GM12878 (cell line): ENCODE measurements around the gene CIDEA. TPM values are rescaled to one million over a fixed set of nuclear protein-coding genes. Genes with fewer than 3 reads are reported as not detected.

ENCODE experiments used
- ATAC-seq: fragments of 200-7000 bp; cut with Tn5 transposase; 3 replicates; pipeline ENCODE4 v1.9.1; 2020; ENCODE audit warnings: mild to moderate bottlenecking, moderate library complexity
- BruUV-seq: library from RNA; stranded (reverse); fragments of 400-500 nt; replicated peaks from 2 replicates; lab custom pipeline; 2021; lab: Mats Ljungman, UMichigan
- CTCF ChIA-PET: fragments of 300-600 bp; sonication (Branson Sonifier 250); formaldehyde crosslinking; extraction: SDS; loops from one replicate; lab custom pipeline; 2021; ENCODE audit warnings: inconsistent platforms; lab: Yijun Ruan, JAX
- POLR2A ChIA-PET: fragments of 350-600 bp; formaldehyde crosslinking; extraction: SDS; loops from one replicate; lab custom pipeline; 2021; ENCODE audit warnings: inconsistent platforms; lab: Charles Lee
- RAD21 ChIA-PET: fragments of 300-600 bp; sonication (Branson Sonifier 250); formaldehyde crosslinking; loops from one replicate; lab custom pipeline; 2023; ENCODE audit warnings: antibody characterized with exemption; ENCODE audit not compliant: unreplicated experiment; lab: Charles Lee
- SMC1A ChIA-PET: fragments of 300-600 bp; sonication (Branson Sonifier 250); formaldehyde crosslinking; loops from one replicate; lab custom pipeline; 2023; ENCODE audit not compliant: unreplicated experiment, uncharacterized antibody; lab: Charles Lee
- DNase-seq: peaks from one replicate; pipeline ENCODE4 v3.0.0-alpha.2; 2011; ENCODE audit warnings: low read depth, low spot score
- FAIRE-seq: peaks from 3 replicates; lab custom pipeline; 2011; peaks lifted over from hg19 to GRCh38; lab: Jason Lieb, UNC
- H2AFZ ChIP-seq: 2 replicates; pipeline ENCODE4 v1.6.0; 2011; ENCODE audit warnings: low read depth, low read length, control low read depth; ENCODE audit not compliant: control insufficient read depth
- H3K27ac ChIP-seq: 2 replicates; pipeline ENCODE4 v1.5.1; 2011; ENCODE audit warnings: control low read depth; ENCODE audit not compliant: control insufficient read depth, insufficient read depth
- H3K27me3 ChIP-seq, 2 experiments: replicated peaks in 1 of 2; 2 replicates each; pipeline versions ENCODE4 v1.6.0 to v1.6.1; 2011; ENCODE audit warnings: low read length in 1 of 2; ENCODE audit not compliant: control insufficient read depth in 2 of 2, insufficient read depth in 2 of 2
- H3K36me3 ChIP-seq, 2 experiments: 2 replicates each; pipeline ENCODE4 v1.5.1; 2011; ENCODE audit warnings: low read length in 1 of 2; ENCODE audit not compliant: control insufficient read depth in 2 of 2, insufficient read depth in 2 of 2
- H3K4me1 ChIP-seq: 2 replicates; pipeline ENCODE4 v1.6.1; 2011; ENCODE audit warnings: mild to moderate bottlenecking, low read length, moderate library complexity, mixed read lengths; ENCODE audit not compliant: control insufficient read depth, insufficient read depth
- H3K4me2 ChIP-seq: 2 replicates; pipeline ENCODE4 v1.6.0; 2011; ENCODE audit warnings: control low read depth; ENCODE audit not compliant: control insufficient read depth, insufficient read depth
- H3K4me3 ChIP-seq: fragments of 200-600 bp; sonication (generic); 2 replicates; pipeline ENCODE4 v1.5.1; 2016
- H3K79me2 ChIP-seq: 2 replicates; pipeline ENCODE4 v1.6.0; 2011; ENCODE audit warnings: low read length; ENCODE audit not compliant: control insufficient read depth, insufficient read depth
- H3K9ac ChIP-seq: 2 replicates; pipeline ENCODE4 v1.8.0; 2011; ENCODE audit warnings: low read length, control low read depth, mixed read lengths; ENCODE audit not compliant: control insufficient read depth, insufficient read depth
- H3K9me3 ChIP-seq: replicated peaks from 3 replicates; pipeline ENCODE4 v1.5.1; 2011; ENCODE audit warnings: mild to moderate bottlenecking, low read length; ENCODE audit not compliant: control insufficient read depth, insufficient read depth
- H4K20me1 ChIP-seq: 2 replicates; pipeline ENCODE4 v1.6.0; 2011; ENCODE audit not compliant: control insufficient read depth, insufficient read depth
- DPF2 ChIP-seq: fragments of 450-650 bp; IDR thresholded peaks from 2 replicates; pipeline ENCODE4 v1.6.1; 2017; ENCODE audit warnings: mild to moderate bottlenecking
- FOXM1 ChIP-seq: IDR thresholded peaks from 2 replicates; pipeline ENCODE4 v1.6.1; 2012; ENCODE audit warnings: low read depth, mild to moderate bottlenecking, inconsistent platforms, low read length, moderate library complexity
- IKZF2 ChIP-seq, 2 experiments: fragments of 450-650 bp; IDR thresholded peaks; 2 replicates each; pipeline ENCODE4 v1.6.1; 2017; ENCODE audit warnings: mild to moderate bottlenecking in 2 of 2, moderate library complexity in 2 of 2
- POLR2A ChIP-seq: IDR thresholded peaks from 2 replicates; pipeline ENCODE4 v1.6.1; 2011; ENCODE audit warnings: low read depth, mild to moderate bottlenecking, low read length
- SUPT20H ChIP-seq: IDR thresholded peaks from 2 replicates; pipeline ENCODE4 v1.6.1; 2011; ENCODE audit warnings: low read depth, mild to moderate bottlenecking, low read length, moderate library complexity, borderline replicate concordance; ENCODE audit not compliant: control insufficient read depth
- TCF7 ChIP-seq: IDR thresholded peaks from 2 replicates; pipeline ENCODE4 v1.6.1; 2014; ENCODE audit warnings: antibody characterized with exemption, borderline replicate concordance
- ZNF384 ChIP-seq: IDR thresholded peaks from 2 replicates; pipeline ENCODE4 v1.6.1; 2012; ENCODE audit warnings: low read depth, mild to moderate bottlenecking, low read length, improper control_type of control experiment, borderline replicate concordance
- ZSCAN29 ChIP-seq: fragments of 450-650 bp; IDR thresholded peaks from 2 replicates; pipeline ENCODE4 v1.6.1; 2017; ENCODE audit warnings: mild to moderate bottlenecking, moderate library complexity
- WGBS: methylation state at CpG from one replicate; pipeline ENCODE4 v1.1.6; 2016; ENCODE audit warnings: low lambda C conversion rate; ENCODE audit not compliant: insufficient replicate concordance, insufficient coverage; ENCODE audit errors: missing lambda C conversion rate; 5-methylcytosine and 5-hydroxymethylcytosine counted together
- in situ Hi-C: fragments of 300-500 bp; cut with MboI; formaldehyde crosslinking; loops from 9 replicates; pipeline ENCODE4 v1.14.3; 2018; ENCODE audit warnings: mixed read lengths
- intact Hi-C: fragments of 100-400 bp; cut with micrococcal nuclease; formaldehyde crosslinking; loops from one replicate; pipeline ENCODE4 v1.14.2; 2022; ENCODE audit not compliant: unreplicated experiment
- polyA plus RNA-seq, 11 experiments: library from polyadenylated mRNA; depleted of rRNA in 4 of 11; unstranded in 6 of 11; stranded (reverse) in 5 of 11; fragments of >200 nt; fragmentation: Nextera tagmentation in 4 of 11; fragmentation: Illumina TruSeq in 1 of 11; extraction: Ambion mirVana in 4 of 11; extraction: Trizol in 1 of 11; gene quantifications; 1 replicate in 1 of 11; 2 replicates in 10 of 11; pipeline versions ENCODE4 v1.2.1 to v1.2.3, GENCODE V29; 2011 to 2016; ENCODE audit warnings: inconsistent platforms in 2 of 11, missing spikeins in 2 of 11, low read depth in 1 of 11
- total RNA-seq, 4 experiments: library from RNA; depleted of rRNA in 3 of 4; stranded (reverse); fragments of >200 nt in 3 of 4; fragmentation: Illumina TruSeq in 1 of 4; extraction: Trizol in 1 of 4; gene quantifications; 2 replicates each; pipeline versions ENCODE4 v1.2.1 to v1.2.3, GENCODE V29; 2013 to 2021

CIDEA gene
- total and polyA plus RNA-seq, 10 of the 15 experiments (the other 5 are each of a cell fraction or from before 2014, with no cell fraction given): not detected

GRCh38 chr18:12283666-12284065, 29.5 kb downstream of the CIDEA start:
- no peak for FAIRE-seq
- Histone ChIP-seq H3K4me1 (no peaks in the 10 kb centered on the region), H3K27ac (no peak overlapping the region), H3K36me3 (no peaks in the 10 kb centered on the region), H4K20me1 (no peaks in the 10 kb centered on the region; the same call in 1 of the 2 replicates), H3K9me3 (no peaks in the 10 kb centered on the region), H3K4me2 (no peak overlapping the region), H2AFZ (no peak overlapping the region), H3K4me3 (no peak overlapping the region), H3K9ac (no peak overlapping the region), H3K27me3 (peaks cover 7% of the 10 kb centered on the region in 2 experiments; a peak in 3 of 4 replicates), H3K79me2 (no peaks in the 10 kb centered on the region)
- no peak for DNase-seq
- POLR2A ChIA-PET: interaction anchor here (0.7 kb wide), 1 partner anchor 12 kb away, joined by 6 read pairs; no protein-coding TSS in a partner anchor
- in situ Hi-C loops (no loop called here), intact Hi-C loops (no loop called here)
- SMC1A ChIA-PET: no interaction called here
- no peak for ATAC-seq
- RAD21 ChIA-PET: no interaction called here
- CTCF ChIA-PET: interaction anchor here (1.1 to 4.5 kb wide), 3 partner anchors 11 to 110 kb away, joined by 3 to 19 read pairs (median 7); no protein-coding TSS in a partner anchor
- 43% methylated on average over 1 of the region's 1 CpG for WGBS
- no TSS peak for BruUV-seq
- TF ChIP-seq DPF2: no peak
- TF ChIP-seq TCF7: no peak

GRCh38 chr18:12287131-12287681, 33.0 kb downstream of the CIDEA start:
- Histone ChIP-seq H2AFZ (no peak overlapping the region), H3K4me2 (no peak overlapping the region)

More at GRCh38 chr18:12287131-12287681, 33.0 kb downstream of the CIDEA start:
- ATAC-seq (no peak), DNase-seq (no peak), FAIRE-seq (no peak)
- no peaks in the 10 kb centered on the region for H3K9me3 ChIP-seq
- no TSS peak for BruUV-seq
- H4K20me1 ChIP-seq: no peaks in the 10 kb centered on the region; the same call in 1 of the 2 replicates
- in situ Hi-C loops (no loop called here), intact Hi-C loops (no loop called here)
- ChIA-PET CTCF (no interaction called here), POLR2A (no interaction called here), RAD21 (interaction anchor here (0.5 to 0.7 kb wide), 2 partner anchors 52 to 90 kb away, joined by 4 read pairs; partner anchors contain the start of gene AFG3L2), SMC1A (no interaction called here)
- H3K4me3 ChIP-seq: no peak overlapping the region
- TF ChIP-seq FOXM1 (no peak), IKZF2 (IDR thresholded peaks at IDR 0.05) (no peak), ZNF384 (no peak), ZSCAN29 (no peak), SUPT20H (no peak), POLR2A (no peak)
- H3K9ac ChIP-seq: no peak overlapping the region
- no peak overlapping the region for H3K27ac ChIP-seq
- peaks cover 7% of the 10 kb centered on the region in 2 experiments; a peak in 3 of 4 replicates for H3K27me3 ChIP-seq
- no peaks in the 10 kb centered on the region for H3K36me3 ChIP-seq
- H3K4me1 ChIP-seq: no peaks in the 10 kb centered on the region
- 49% methylated on average over 32 of the region's 37 CpGs for WGBS
- no peaks in the 10 kb centered on the region for H3K79me2 ChIP-seq
